Uterus (tissue), 2 donors: ENCODE results near the gene NUMB.

Experiments used
- POLR2A ChIP-seq, 2 donors: fragments of 450-650 bp; IDR thresholded peaks; one replicate each; pipeline ENCODE4 v1.6.1; 2016; ENCODE audit warnings: antibody characterized with exemption in 2 of 2, mild to moderate bottlenecking in 1 of 2, moderate library complexity in 1 of 2
- TF ChIP-seq, protein P1 (sequence below), 4 experiments: fragments of 200-600 bp in 2 of 4; fragments of 450-650 bp in 2 of 4; sonication (generic) in 2 of 4; IDR thresholded peaks; one replicate each; pipeline ENCODE4 v1.5.1; 2016 to 2019; ENCODE audit warnings: antibody characterized with exemption in 4 of 4, mild to moderate bottlenecking in 2 of 4, moderate library complexity in 1 of 4

DNA sequence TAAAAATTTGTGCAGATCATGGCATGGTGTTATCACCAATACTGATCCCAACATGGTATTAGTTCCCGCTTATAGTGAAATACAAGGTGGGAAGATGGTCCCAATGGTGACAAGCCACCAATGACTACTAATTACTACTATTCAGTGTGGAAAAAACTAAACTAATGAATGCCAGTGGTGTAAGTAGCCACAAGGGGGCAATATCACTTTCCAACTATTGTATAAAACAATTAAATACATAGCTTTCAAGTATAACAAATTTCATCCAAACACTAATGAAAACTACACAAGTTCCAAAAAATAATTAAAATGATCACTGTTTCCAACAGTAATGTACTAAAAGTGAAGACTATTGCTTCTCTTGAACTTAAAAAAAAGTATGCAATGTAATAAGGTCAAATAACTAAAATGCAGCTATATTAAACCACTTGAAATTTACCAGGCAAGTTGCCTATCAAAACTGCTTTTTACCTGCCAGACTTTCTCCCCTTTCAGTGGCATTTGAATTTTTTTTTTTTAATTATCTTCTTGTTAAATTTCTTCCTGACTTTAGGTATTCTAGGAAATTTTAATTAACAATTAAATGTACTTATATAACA lies 163.0 kb downstream of the NUMB start:
- no peak for TF ChIP-seq POLR2A (IDR thresholded peaks at IDR 0.05)
- TF ChIP-seq, protein P1, sequence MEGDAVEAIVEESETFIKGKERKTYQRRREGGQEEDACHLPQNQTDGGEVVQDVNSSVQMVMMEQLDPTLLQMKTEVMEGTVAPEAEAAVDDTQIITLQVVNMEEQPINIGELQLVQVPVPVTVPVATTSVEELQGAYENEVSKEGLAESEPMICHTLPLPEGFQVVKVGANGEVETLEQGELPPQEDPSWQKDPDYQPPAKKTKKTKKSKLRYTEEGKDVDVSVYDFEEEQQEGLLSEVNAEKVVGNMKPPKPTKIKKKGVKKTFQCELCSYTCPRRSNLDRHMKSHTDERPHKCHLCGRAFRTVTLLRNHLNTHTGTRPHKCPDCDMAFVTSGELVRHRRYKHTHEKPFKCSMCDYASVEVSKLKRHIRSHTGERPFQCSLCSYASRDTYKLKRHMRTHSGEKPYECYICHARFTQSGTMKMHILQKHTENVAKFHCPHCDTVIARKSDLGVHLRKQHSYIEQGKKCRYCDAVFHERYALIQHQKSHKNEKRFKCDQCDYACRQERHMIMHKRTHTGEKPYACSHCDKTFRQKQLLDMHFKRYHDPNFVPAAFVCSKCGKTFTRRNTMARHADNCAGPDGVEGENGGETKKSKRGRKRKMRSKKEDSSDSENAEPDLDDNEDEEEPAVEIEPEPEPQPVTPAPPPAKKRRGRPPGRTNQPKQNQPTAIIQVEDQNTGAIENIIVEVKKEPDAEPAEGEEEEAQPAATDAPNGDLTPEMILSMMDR (IDR thresholded peaks at IDR 0.05), result peak; percentile 59 to 70 (median 60)
